Fibroblast of skin of right quadriceps (primary cell): ENCODE measurements around the gene SIM1.

Source experiments
- DNase-seq: peaks from one replicate; pipeline ENCODE4 v3.0.0-alpha.2; 2013

The SIM1 gene

GRCh38 chr6:100469101-100469859 is 4.6 kb upstream of the SIM1 start:
- DNase-seq: no peak

- no peak for DNase-seq
Observed at GRCh38 chr6:100468016-100468622, 3.4 kb upstream of the SIM1 start.

GRCh38 chr6:100467129-100468015 is 2.7 kb upstream of the SIM1 start:
- DNase-seq: no peak

- no peak for DNase-seq
Observed at GRCh38 chr6:100466410-100467128, 1.8 kb upstream of the SIM1 start.

- no peak for DNase-seq
Observed at GRCh38 chr6:100465701-100466409, 1.1 kb upstream of the SIM1 start.

- no peak for DNase-seq
Observed at GRCh38 chr6:100464162-100464851, 414 bp downstream of the SIM1 start.

GRCh38 chr6:100463630-100464161 is 1.0 kb downstream of the SIM1 start:
- DNase-seq: peak; percentile 53

- no peak for DNase-seq
Observed at GRCh38 chr6:100462706-100463629, 1.8 kb downstream of the SIM1 start.

GRCh38 chr6:100461917-100462705 is 2.6 kb downstream of the SIM1 start:
- DNase-seq: no peak

- peak; percentile 73 for DNase-seq
Observed at GRCh38 chr6:100461278-100461916, 3.3 kb downstream of the SIM1 start.

GRCh38 chr6:100460650-100461204 is 4.0 kb downstream of the SIM1 start:
- no peak for DNase-seq

- DNase-seq: no peak
Observed at GRCh38 chr6:100459592-100460184, 5.0 kb downstream of the SIM1 start.

GRCh38 chr6:100458841-100459591 is 5.7 kb downstream of the SIM1 start:
- DNase-seq: peak; percentile 53

GRCh38 chr6:100457311-100457990 is 7.3 kb downstream of the SIM1 start:
- DNase-seq: no peak

GRCh38 chr6:100456908-100457235 is 7.8 kb downstream of the SIM1 start:
- DNase-seq: no peak

- no peak for DNase-seq
Observed at GRCh38 chr6:100456141-100456907, 8.4 kb downstream of the SIM1 start.
